UCSD-AML1 (cell line): ENCODE results near the gene IL18RAP.

Source experiments
- DNase-seq: peaks from one replicate; lab custom pipeline; 2025; ENCODE audit not compliant: unreplicated experiment; lab: John Stamatoyannopoulos, UW

Gene IL18RAP

DNA sequence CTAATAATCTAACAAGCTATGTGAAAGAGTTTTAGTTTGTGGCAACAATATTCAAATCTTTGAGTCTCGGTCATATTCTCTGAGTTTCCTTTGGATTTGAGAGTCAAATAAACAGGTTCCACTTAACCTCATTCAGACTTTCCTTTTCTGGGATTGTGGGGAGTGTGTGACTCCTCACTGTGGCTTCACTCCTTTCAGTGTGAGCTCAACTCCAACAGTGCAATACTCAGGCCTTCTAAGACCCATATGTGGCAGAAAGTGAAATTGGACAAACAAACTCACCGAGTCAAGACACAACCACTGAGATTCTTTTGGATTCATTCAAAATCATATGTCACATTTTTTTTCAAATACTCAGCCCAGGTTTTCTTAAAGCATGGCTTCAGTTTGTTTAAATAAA, 75.5 kb downstream of the IL18RAP start:
- no peak for DNase-seq

DNA sequence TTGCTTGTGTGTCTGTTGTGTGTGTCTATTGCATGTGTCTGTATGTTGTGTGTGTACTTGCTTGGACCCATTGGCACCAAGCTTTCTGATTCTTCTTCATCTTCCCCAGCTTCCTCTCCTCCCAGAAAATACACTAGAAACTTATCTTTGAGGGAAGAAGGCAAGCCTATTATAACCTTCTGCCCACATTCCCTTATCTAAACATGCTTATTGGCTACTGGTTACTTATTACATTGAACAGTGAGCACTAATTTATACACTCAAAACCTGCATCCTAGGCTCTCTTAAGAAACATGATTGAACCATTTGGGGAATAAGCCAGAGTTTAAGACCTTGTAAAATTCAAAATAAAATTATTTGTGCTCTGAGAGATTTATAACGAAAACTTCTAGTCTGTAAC, 76.6 kb downstream of the IL18RAP start:
- no peak for DNase-seq
